A673 (cell line): ENCODE measurements around the gene KCNK6.

ENCODE experiments used
- CTCF ChIP-seq: fragments of 300-800, 200-600 bp; sonication (generic); conservative IDR thresholded peaks from 2 replicates; pipeline ENCODE4 v1.5.1; 2017; ENCODE audit warnings: low read depth, mild to moderate bottlenecking, antibody characterized with exemption, low read length, moderate library complexity, mixed read lengths
- EZH2 ChIP-seq: fragments of 200-600 bp; sonication (generic); IDR thresholded peaks from 2 replicates; pipeline ENCODE4 v1.6.1; 2017; ENCODE audit warnings: borderline replicate concordance, low read depth, mild to moderate bottlenecking, mixed read lengths, antibody characterized with exemption, low read length; ENCODE audit not compliant: poor library complexity, severe bottlenecking

DNA sequence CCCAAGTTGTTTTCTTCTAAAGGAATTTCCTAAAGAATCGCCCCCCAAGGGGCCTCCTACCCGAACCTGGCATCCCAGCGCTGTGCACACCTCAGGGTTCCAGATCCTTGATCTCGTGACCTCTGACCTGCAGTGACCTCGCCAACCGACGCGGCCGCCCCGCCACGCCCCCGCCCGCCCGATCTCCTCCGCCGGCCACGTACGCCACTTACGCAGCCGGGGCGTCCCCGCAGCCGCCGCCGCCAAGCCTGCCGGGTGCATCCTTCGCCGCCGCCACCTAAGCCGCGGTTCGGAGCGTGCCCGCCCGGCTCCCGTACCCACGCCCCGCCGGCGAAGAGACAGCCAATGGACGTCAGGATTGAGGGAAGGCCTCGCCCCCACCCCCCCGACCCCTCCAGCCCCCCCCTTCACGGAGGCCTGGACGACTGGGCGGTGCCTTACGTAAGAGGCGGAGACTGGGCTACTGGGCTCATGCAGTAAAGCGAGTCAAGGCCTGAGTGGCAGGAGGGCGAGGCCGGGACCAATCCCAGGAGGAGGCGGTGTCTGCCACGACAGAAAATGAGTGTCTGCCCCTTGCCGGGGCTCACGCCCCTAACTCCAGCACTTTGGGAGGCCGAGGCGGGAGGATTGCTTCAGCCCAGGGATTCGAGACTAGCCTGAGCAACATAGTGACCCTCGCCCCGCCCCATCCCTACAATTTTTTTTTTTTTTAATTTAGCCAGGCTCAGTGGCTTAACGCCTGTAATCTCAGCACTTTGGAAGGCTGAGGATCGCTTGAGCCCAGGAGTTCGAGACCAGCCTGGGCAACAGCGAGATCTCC lies 3.8 kb upstream of the KCNK6 start, which contains the start of gene YIF1B:
- TF ChIP-seq CTCF (no peak), EZH2 (no peak)
